HepG2 (cell line): ENCODE measurements around the gene WDR83. TPM values are rescaled to one million over a fixed set of nuclear protein-coding genes. Genes with fewer than 3 reads are reported as not detected.
A peak's percentile ranks its signal among the peaks of the same experiment; 100 is the strongest.

Experiments used
- DMAP1 ChIP-seq: IDR thresholded peaks from 2 replicates; pipeline ENCODE4 v1.6.1; 2016
- MATR3 ChIP-seq: sonication (generic); formaldehyde crosslinking; IDR thresholded peaks from 2 replicates; pipeline ENCODE4 v1.4.0; 2020; ENCODE audit warnings: missing genetic modification reagents
- MLLT10 ChIP-seq: sonication (generic); formaldehyde crosslinking; IDR thresholded peaks from 2 replicates; pipeline ENCODE4 v1.4.0; 2020; ENCODE audit warnings: missing genetic modification reagents
- MYC ChIP-seq: sonication (generic); formaldehyde crosslinking; IDR thresholded peaks from 2 replicates; pipeline ENCODE4 v1.9.0; 2021; ENCODE audit warnings: missing genetic modification reagents, borderline replicate concordance
- MZF1 ChIP-seq: sonication (generic); formaldehyde crosslinking; IDR thresholded peaks from 2 replicates; pipeline ENCODE4 v1.8.1; 2023; ENCODE audit warnings: mild to moderate bottlenecking, missing genetic modification reagents, borderline replicate concordance
- PHF21A ChIP-seq: sonication (generic); formaldehyde crosslinking; IDR thresholded peaks from 2 replicates; pipeline ENCODE4 v1.5.0; 2020; ENCODE audit warnings: mild to moderate bottlenecking, missing genetic modification reagents
- REL ChIP-seq: sonication (generic); formaldehyde crosslinking; conservative IDR thresholded peaks from 2 replicates; pipeline ENCODE4 v1.8.0; 2022; ENCODE audit warnings: mild to moderate bottlenecking, missing genetic modification reagents, moderate library complexity
- SAP130 ChIP-seq: IDR thresholded peaks from 2 replicates; pipeline ENCODE4 v1.6.1; 2016; ENCODE audit warnings: low read depth
- SATB2 ChIP-seq: sonication (generic); formaldehyde crosslinking; IDR thresholded peaks from 2 replicates; pipeline ENCODE4 v1.5.0; 2020; ENCODE audit warnings: missing genetic modification reagents
- ZBTB7B ChIP-seq: sonication (generic); formaldehyde crosslinking; IDR thresholded peaks from 2 replicates; pipeline ENCODE4 v1.4.0; 2020; ENCODE audit warnings: missing genetic modification reagents
- ZNF337 ChIP-seq: sonication (generic); formaldehyde crosslinking; IDR thresholded peaks from 2 replicates; pipeline ENCODE4 v1.5.1; 2020; ENCODE audit warnings: missing genetic modification reagents, low read depth, mild to moderate bottlenecking, borderline replicate concordance
- ZNF598 ChIP-seq: sonication (generic); formaldehyde crosslinking; IDR thresholded peaks from 2 replicates; pipeline ENCODE4 v1.5.1; 2020; ENCODE audit warnings: mild to moderate bottlenecking, missing genetic modification reagents, borderline replicate concordance
- ZSCAN9 ChIP-seq: IDR thresholded peaks from 2 replicates; pipeline ENCODE4 v1.6.1; 2016; ENCODE audit warnings: borderline replicate concordance
- polyA plus RNA-seq, 8 experiments: library from polyadenylated mRNA; depleted of rRNA in 3 of 8; stranded (reverse) in 7 of 8; unstranded in 1 of 8; fragments of >200 nt; fragmentation: Illumina TruSeq in 4 of 8; extraction: Trizol in 4 of 8; gene quantifications; 2 replicates each; pipeline versions ENCODE4 v1.2.1 to v1.2.3, GENCODE V29; 2011 to 2016; ENCODE audit warnings: low read depth in 4 of 8, missing spikeins in 1 of 8, mixed read lengths in 1 of 8; ENCODE audit not compliant: insufficient read depth in 1 of 8
- total RNA-seq, 5 experiments: library from RNA; depleted of rRNA; stranded (reverse); fragments of >200 nt; fragmentation: Illumina TruSeq; extraction: Trizol; gene quantifications; 2 replicates each; pipeline ENCODE4 v1.2.3, GENCODE V29; 2016; ENCODE audit warnings: low read depth in 1 of 5
- TF ChIP-seq, protein P1 (sequence below): fragments of 450-650 bp; IDR thresholded peaks from 2 replicates; pipeline ENCODE4 v1.6.1; 2017
- TF ChIP-seq, protein P2 (sequence below): sonication (generic); formaldehyde crosslinking; conservative IDR thresholded peaks from 2 replicates; pipeline ENCODE4 v1.4.0; 2020; ENCODE audit warnings: missing genetic modification reagents
- TF ChIP-seq, protein P3 (sequence below): sonication (generic); formaldehyde crosslinking; IDR thresholded peaks from 2 replicates; pipeline ENCODE4 v1.4.0; 2020; ENCODE audit warnings: low read depth, mild to moderate bottlenecking, missing genetic modification reagents
- TF ChIP-seq, protein P4 (sequence below): conservative IDR thresholded peaks from 2 replicates; pipeline ENCODE4 v1.6.1; 2018; ENCODE audit warnings: missing genetic modification reagents
- TF ChIP-seq, protein P5 (sequence below): sonication (generic); formaldehyde crosslinking; IDR thresholded peaks from 2 replicates; pipeline ENCODE4 v1.4.0; 2020; ENCODE audit warnings: missing genetic modification reagents, low read depth, mild to moderate bottlenecking, borderline replicate concordance
- TF ChIP-seq, protein P6 (sequence below): sonication (generic); formaldehyde crosslinking; IDR thresholded peaks from 2 replicates; pipeline ENCODE4 v1.4.0; 2020; ENCODE audit warnings: missing genetic modification reagents

The WDR83 gene
- total and polyA plus RNA-seq, 2 of the 13 experiments (the other 11 are each of a cell fraction or from before 2014, with no cell fraction given), result 4.5 to 10.7 TPM

DNA sequence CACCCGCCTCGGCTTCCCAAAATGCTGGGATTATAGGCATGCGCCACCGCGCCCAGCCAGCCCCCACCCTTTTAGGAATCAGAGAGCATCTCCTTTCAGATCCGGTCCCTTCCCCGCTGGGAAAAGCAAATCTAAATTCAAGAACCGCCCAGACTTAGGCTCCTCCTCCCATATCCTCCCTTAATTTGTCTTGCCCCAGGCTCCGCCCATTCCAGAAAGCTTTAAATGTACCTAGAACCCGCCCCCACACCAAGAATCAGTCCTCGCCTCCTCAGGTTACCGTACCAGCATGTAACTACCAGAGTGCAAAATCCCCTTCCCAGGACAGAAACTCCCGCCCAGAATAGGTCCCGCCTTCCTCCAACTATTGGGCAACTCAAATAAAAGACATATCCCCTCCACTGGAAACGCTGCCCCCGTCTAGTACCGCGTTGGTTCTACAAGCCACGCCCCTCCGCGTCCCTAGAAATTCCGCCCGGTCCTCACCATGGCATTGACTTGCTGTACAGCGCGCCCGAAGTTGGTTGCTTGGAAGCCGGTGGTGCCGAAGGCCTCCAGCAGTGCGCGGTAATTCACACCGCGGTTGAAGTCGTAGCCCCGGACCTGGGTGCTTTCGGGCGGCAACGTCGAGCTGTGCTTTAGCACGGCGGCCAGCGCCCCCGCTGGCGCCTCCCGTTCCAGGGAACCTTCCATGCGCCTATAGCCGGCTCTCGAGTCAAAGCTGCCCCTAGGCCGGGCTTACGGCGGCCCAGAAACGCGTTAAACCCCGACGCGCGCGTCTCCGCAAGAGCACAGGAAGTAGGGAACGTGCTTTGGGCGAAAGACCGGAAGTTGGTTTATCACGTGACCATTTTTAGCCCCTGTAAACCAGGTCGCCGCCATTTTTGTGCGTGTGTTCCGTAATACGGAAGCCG, 14.7 kb downstream of the WDR83 start, which contains the start of gene DHPS (continued):
- TF ChIP-seq, protein P1, sequence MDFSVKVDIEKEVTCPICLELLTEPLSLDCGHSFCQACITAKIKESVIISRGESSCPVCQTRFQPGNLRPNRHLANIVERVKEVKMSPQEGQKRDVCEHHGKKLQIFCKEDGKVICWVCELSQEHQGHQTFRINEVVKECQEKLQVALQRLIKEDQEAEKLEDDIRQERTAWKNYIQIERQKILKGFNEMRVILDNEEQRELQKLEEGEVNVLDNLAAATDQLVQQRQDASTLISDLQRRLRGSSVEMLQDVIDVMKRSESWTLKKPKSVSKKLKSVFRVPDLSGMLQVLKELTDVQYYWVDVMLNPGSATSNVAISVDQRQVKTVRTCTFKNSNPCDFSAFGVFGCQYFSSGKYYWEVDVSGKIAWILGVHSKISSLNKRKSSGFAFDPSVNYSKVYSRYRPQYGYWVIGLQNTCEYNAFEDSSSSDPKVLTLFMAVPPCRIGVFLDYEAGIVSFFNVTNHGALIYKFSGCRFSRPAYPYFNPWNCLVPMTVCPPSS, result no peak
- TF ChIP-seq SATB2 (CRISPR knock-in tag) (no peak), DMAP1 (peak; percentile 88), REL (CRISPR knock-in tag) (peak; percentile 79; the same call in 1 of the 2 replicates), SAP130 (CRISPR knock-in tag) (peak; percentile 80), ZSCAN9 (CRISPR knock-in tag) (0 out of 2 replicates have a peak, but pooled peaks have one; percentile 32), PHF21A (CRISPR knock-in tag) (peak; percentile 81; the same call in 1 of the 2 replicates), MYC (CRISPR knock-in tag) (peak; percentile 72), ZBTB7B (CRISPR knock-in tag) (no peak), ZNF598 (CRISPR knock-in tag) (no peak), ZNF337 (CRISPR knock-in tag) (no peak), MLLT10 (CRISPR knock-in tag) (no peak), MZF1 (CRISPR knock-in tag) (no peak), MATR3 (CRISPR knock-in tag) (no peak)
- TF ChIP-seq, protein P2, sequence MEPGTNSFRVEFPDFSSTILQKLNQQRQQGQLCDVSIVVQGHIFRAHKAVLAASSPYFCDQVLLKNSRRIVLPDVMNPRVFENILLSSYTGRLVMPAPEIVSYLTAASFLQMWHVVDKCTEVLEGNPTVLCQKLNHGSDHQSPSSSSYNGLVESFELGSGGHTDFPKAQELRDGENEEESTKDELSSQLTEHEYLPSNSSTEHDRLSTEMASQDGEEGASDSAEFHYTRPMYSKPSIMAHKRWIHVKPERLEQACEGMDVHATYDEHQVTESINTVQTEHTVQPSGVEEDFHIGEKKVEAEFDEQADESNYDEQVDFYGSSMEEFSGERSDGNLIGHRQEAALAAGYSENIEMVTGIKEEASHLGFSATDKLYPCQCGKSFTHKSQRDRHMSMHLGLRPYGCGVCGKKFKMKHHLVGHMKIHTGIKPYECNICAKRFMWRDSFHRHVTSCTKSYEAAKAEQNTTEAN (CRISPR knock-in tag), result 0 out of 2 replicates have a peak, but pooled peaks have one; percentile 51
- TF ChIP-seq, protein P3, sequence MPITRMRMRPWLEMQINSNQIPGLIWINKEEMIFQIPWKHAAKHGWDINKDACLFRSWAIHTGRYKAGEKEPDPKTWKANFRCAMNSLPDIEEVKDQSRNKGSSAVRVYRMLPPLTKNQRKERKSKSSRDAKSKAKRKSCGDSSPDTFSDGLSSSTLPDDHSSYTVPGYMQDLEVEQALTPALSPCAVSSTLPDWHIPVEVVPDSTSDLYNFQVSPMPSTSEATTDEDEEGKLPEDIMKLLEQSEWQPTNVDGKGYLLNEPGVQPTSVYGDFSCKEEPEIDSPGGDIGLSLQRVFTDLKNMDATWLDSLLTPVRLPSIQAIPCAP (CRISPR knock-in tag), result no peak
- TF ChIP-seq, protein P4, sequence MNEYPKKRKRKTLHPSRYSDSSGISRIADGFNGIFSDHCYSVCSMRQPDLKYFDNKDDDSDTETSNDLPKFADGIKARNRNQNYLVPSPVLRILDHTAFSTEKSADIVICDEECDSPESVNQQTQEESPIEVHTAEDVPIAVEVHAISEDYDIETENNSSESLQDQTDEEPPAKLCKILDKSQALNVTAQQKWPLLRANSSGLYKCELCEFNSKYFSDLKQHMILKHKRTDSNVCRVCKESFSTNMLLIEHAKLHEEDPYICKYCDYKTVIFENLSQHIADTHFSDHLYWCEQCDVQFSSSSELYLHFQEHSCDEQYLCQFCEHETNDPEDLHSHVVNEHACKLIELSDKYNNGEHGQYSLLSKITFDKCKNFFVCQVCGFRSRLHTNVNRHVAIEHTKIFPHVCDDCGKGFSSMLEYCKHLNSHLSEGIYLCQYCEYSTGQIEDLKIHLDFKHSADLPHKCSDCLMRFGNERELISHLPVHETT (CRISPR knock-in tag), result peak; percentile 15; the same call in 1 of the 2 replicates
- TF ChIP-seq, protein P5, sequence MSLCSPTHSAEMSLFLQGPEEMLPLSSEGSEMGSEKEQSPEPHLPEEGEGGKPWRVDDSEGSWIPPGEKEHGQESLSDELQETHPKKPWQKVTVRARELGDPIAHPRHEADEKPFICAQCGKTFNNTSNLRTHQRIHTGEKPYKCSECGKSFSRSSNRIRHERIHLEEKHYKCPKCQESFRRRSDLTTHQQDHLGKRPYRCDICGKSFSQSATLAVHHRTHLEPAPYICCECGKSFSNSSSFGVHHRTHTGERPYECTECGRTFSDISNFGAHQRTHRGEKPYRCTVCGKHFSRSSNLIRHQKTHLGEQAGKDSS (CRISPR knock-in tag), result no peak
- TF ChIP-seq, protein P6, sequence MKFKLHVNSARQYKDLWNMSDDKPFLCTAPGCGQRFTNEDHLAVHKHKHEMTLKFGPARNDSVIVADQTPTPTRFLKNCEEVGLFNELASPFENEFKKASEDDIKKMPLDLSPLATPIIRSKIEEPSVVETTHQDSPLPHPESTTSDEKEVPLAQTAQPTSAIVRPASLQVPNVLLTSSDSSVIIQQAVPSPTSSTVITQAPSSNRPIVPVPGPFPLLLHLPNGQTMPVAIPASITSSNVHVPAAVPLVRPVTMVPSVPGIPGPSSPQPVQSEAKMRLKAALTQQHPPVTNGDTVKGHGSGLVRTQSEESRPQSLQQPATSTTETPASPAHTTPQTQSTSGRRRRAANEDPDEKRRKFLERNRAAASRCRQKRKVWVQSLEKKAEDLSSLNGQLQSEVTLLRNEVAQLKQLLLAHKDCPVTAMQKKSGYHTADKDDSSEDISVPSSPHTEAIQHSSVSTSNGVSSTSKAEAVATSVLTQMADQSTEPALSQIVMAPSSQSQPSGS (CRISPR knock-in tag), result no peak; the same call in 1 of the 2 replicates
